ENCODE measurements around the gene SLC9A7.

- TF ChIP-seq, protein P1, sequence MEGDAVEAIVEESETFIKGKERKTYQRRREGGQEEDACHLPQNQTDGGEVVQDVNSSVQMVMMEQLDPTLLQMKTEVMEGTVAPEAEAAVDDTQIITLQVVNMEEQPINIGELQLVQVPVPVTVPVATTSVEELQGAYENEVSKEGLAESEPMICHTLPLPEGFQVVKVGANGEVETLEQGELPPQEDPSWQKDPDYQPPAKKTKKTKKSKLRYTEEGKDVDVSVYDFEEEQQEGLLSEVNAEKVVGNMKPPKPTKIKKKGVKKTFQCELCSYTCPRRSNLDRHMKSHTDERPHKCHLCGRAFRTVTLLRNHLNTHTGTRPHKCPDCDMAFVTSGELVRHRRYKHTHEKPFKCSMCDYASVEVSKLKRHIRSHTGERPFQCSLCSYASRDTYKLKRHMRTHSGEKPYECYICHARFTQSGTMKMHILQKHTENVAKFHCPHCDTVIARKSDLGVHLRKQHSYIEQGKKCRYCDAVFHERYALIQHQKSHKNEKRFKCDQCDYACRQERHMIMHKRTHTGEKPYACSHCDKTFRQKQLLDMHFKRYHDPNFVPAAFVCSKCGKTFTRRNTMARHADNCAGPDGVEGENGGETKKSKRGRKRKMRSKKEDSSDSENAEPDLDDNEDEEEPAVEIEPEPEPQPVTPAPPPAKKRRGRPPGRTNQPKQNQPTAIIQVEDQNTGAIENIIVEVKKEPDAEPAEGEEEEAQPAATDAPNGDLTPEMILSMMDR (conservative IDR thresholded peaks at IDR 0.05 in 1 of 2, IDR thresholded peaks at IDR 0.05 in 1 of 2; ENCODE audit: low read depth in 1 of 2, low read length in 2 of 2) = no peak
- TF ChIP-seq EZH2 (IDR thresholded peaks at IDR 0.05; ENCODE audit: low read length, missing control alignments) = no peak
Measured at GRCh38 chrX:46759645-46759974, 692 bp upstream of the SLC9A7 start.
